Activated CD8-positive, alpha-beta T cell treated with anti-CD3 and anti-CD28 coated beads for 36 hours (primary cell): ENCODE results near the gene MRPS12. TPM values are rescaled to one million over a fixed set of nuclear protein-coding genes. Genes with fewer than 3 reads are reported as not detected.

Experiments used
- ATAC-seq: fragments of 200-7000 bp; cut with Tn5 transposase; one replicate; pipeline ENCODE4 v1.10.0; 2021; ENCODE audit warnings: mild to moderate bottlenecking, moderate library complexity
- CTCF ChIA-PET: fragments of 350-600 bp; sonication (Branson Sonifier 250); formaldehyde crosslinking; loops from one replicate; lab custom pipeline; 2021; ENCODE audit warnings: antibody characterized with exemption; lab: Charles Lee
- POLR2A ChIA-PET: fragments of 350-600 bp; sonication (Branson Sonifier 250); formaldehyde crosslinking; loops from one replicate; lab custom pipeline; 2021; ENCODE audit warnings: antibody characterized with exemption; lab: Charles Lee
- DNase-seq: peaks from one replicate; pipeline ENCODE4 v3.0.0-alpha.2; 2020
- H3K27ac Mint-ChIP-seq: one replicate; pipeline ENCODE4 v1.8.0; 2021; ENCODE audit warnings: mild to moderate bottlenecking, mixed read lengths
- H3K27me3 Mint-ChIP-seq: one replicate; pipeline ENCODE4 v1.8.0; 2021; ENCODE audit warnings: mixed read lengths
- H3K36me3 Mint-ChIP-seq: one replicate; pipeline ENCODE4 v1.8.0; 2021; ENCODE audit warnings: low read depth, mixed read lengths
- H3K4me1 Mint-ChIP-seq: one replicate; pipeline ENCODE4 v1.8.0; 2021; ENCODE audit warnings: low read depth, mixed read lengths
- H3K4me3 Mint-ChIP-seq: one replicate; pipeline ENCODE4 v1.8.0; 2021; ENCODE audit warnings: mild to moderate bottlenecking, moderate library complexity, mixed read lengths
- H3K9me3 Mint-ChIP-seq: one replicate; pipeline ENCODE4 v1.8.0; 2021; ENCODE audit warnings: mixed read lengths
- intact Hi-C: fragments of 100-400 bp; cut with micrococcal nuclease; formaldehyde crosslinking; loops from one replicate; pipeline ENCODE4 v1.10.0; 2022
- total RNA-seq, 2 experiments: library from RNA; stranded (reverse); gene quantifications; one replicate each; pipeline ENCODE4 v1.2.3, GENCODE V29; 2021
- TF ChIP-seq, protein P1 (sequence below): fragments of 200-600 bp; IDR thresholded peaks from one replicate; pipeline ENCODE4 v1.8.0; 2022; ENCODE audit warnings: antibody characterized with exemption, mild to moderate bottlenecking

The MRPS12 gene
- total RNA-seq, 2 experiments from 2014 or later = 80.1 to 81.2 TPM

GRCh38 chr19:38901683-38902082, 29.1 kb upstream of the MRPS12 start:
- no peak overlapping the region for H3K27ac Mint-ChIP-seq
- H3K9me3 Mint-ChIP-seq = no peaks in the 10 kb centered on the region
- TF ChIP-seq, protein P1, sequence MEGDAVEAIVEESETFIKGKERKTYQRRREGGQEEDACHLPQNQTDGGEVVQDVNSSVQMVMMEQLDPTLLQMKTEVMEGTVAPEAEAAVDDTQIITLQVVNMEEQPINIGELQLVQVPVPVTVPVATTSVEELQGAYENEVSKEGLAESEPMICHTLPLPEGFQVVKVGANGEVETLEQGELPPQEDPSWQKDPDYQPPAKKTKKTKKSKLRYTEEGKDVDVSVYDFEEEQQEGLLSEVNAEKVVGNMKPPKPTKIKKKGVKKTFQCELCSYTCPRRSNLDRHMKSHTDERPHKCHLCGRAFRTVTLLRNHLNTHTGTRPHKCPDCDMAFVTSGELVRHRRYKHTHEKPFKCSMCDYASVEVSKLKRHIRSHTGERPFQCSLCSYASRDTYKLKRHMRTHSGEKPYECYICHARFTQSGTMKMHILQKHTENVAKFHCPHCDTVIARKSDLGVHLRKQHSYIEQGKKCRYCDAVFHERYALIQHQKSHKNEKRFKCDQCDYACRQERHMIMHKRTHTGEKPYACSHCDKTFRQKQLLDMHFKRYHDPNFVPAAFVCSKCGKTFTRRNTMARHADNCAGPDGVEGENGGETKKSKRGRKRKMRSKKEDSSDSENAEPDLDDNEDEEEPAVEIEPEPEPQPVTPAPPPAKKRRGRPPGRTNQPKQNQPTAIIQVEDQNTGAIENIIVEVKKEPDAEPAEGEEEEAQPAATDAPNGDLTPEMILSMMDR = no peak
- ChIA-PET POLR2A (interaction anchor here (1.3 kb wide), 1 partner anchor 29 kb away, joined by 3 read pairs; the partner anchor contains the start of genes MRPS12 and SARS2), CTCF (interaction anchor here (1.1 to 2.2 kb wide), 5 partner anchors 14 to 36 kb away, joined by 3 to 23 read pairs (median 9); partner anchors contain the start of genes MRPS12 and SARS2)
- H3K36me3 Mint-ChIP-seq = peaks cover 22% of the 10 kb centered on the region
- ATAC-seq = no peak
- no peaks in the 10 kb centered on the region for H3K27me3 Mint-ChIP-seq
- DNase-seq = no peak
- intact Hi-C loops = no loop called here
- peaks cover 30% of the 10 kb centered on the region for H3K4me1 Mint-ChIP-seq
- H3K4me3 Mint-ChIP-seq = peak overlapping the region; percentile 84

DNA sequence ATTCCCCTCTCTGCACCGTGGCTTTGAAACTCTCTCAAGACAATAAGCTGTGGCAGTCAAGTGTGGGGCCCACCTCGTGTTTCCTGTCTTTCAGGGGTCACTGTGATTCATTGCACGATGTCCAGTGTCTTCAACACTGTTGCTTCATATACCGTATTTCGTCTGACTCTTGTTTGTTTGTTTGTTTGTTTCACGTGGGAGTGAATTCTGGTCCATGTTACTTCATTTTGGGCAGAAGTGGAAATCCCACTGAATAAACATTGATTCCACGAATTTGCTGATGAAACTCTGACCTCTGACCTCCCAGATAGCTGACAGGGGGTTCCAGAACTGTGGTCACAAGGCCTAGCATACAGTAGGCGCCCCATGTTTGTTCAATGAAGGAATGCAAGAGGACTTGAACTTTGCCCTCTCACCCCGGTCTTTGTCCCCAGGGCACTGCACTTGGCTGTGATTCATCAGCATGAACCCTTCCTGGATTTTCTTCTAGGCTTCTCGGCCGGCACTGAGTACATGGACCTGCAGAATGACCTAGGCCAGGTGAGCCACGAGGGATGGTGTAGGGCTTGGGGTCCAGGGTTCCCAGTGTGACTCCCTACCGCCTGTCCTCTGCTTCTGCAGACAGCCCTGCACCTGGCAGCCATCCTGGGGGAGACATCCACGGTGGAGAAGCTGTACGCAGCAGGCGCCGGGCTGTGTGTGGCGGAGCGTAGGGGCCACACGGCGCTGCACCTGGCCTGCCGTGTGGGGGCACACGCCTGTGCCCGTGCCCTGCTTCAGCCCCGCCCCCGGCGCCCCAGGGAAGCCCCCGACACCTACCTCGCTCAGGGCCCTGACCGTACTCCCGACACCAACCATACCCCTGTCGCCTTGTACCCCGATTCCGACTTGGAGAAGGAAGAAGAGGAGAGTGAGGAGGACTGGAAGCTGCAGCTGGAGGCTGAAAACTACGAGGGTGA, 25.9 kb upstream of the MRPS12 start:
- no peak for ATAC-seq
- POLR2A ChIA-PET = interaction anchor here (0.8 kb wide), 1 partner anchor 14 kb away, joined by 3 read pairs; no protein-coding TSS in a partner anchor
- Mint-ChIP-seq H3K27me3 (no peaks in the 10 kb centered on the region), H3K4me1 (peaks cover 29% of the 10 kb centered on the region), H3K27ac (peak overlapping the region; percentile 3), H3K36me3 (peaks cover 43% of the 10 kb centered on the region), H3K9me3 (no peaks in the 10 kb centered on the region), H3K4me3 (no peak overlapping the region)
- TF ChIP-seq, protein P1 = no peak
- CTCF ChIA-PET = interaction anchor here (1.4 kb wide), 1 partner anchor 18 kb away, joined by 4 read pairs; no protein-coding TSS in a partner anchor
- intact Hi-C loops = no loop called here
- no peak for DNase-seq

GRCh38 chr19:38905620-38906019, 25.1 kb upstream of the MRPS12 start:
- TF ChIP-seq, protein P1 = no peak
- H3K4me3 Mint-ChIP-seq = no peak overlapping the region
- no peak overlapping the region for H3K27ac Mint-ChIP-seq
- H3K9me3 Mint-ChIP-seq = no peaks in the 10 kb centered on the region
- DNase-seq (no peak), ATAC-seq (no peak)
- H3K36me3 Mint-ChIP-seq = peaks cover 43% of the 10 kb centered on the region
- POLR2A ChIA-PET = interaction anchor here (0.8 kb wide), 1 partner anchor 13 kb away, joined by 3 read pairs; no protein-coding TSS in a partner anchor
- H3K27me3 Mint-ChIP-seq = no peaks in the 10 kb centered on the region
- CTCF ChIA-PET = interaction anchor here (1.4 kb wide), 1 partner anchor 18 kb away, joined by 4 read pairs; no protein-coding TSS in a partner anchor
- intact Hi-C loops = no loop called here
- peaks cover 29% of the 10 kb centered on the region for H3K4me1 Mint-ChIP-seq

DNA sequence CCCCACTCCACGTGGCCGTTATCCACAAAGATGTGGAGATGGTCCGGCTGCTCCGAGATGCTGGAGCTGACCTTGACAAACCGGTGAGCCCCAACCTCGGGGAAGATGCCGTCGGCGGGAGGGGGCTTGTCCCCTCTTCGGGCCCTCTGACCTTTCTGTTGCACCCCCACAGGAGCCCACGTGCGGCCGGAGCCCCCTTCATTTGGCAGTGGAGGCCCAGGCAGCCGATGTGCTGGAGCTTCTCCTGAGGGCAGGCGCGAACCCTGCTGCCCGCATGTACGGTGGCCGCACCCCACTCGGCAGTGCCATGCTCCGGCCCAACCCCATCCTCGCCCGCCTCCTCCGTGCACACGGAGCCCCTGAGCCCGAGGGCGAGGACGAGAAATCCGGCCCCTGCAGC, 23.5 kb upstream of the MRPS12 start:
- intact Hi-C loops = no loop called here
- Mint-ChIP-seq H3K27ac (no peak overlapping the region), H3K36me3 (peaks cover 34% of the 10 kb centered on the region), H3K4me1 (peaks cover 22% of the 10 kb centered on the region), H3K9me3 (no peaks in the 10 kb centered on the region), H3K27me3 (no peaks in the 10 kb centered on the region), H3K4me3 (no peak overlapping the region)
- TF ChIP-seq, protein P1 = no peak
- ATAC-seq = no peak
- ChIA-PET CTCF (interaction anchor here (1.0 to 1.4 kb wide), 2 partner anchors 20 to 23 kb away, joined by 3 to 5 read pairs; partner anchors contain the start of genes MRPS12 and SARS2), POLR2A (no interaction called here)
- no peak for DNase-seq
